T-cell (primary cell): Measurements from ENCODE around the gene FOXC1. TPM values are rescaled to one million over a fixed set of nuclear protein-coding genes. Genes with fewer than 3 reads are reported as not detected.

Experiments used
- ATAC-seq, 4 experiments: fragments of 200-7000 bp in 3 of 4; fragments of 150-1000 bp in 1 of 4; cut with Tn5 transposase; replicated peaks in 1 of 4; 1 replicate in 3 of 4; 2 replicates in 1 of 4; pipeline ENCODE4 v1.10.0; 2021; ENCODE audit warnings: moderate library complexity in 3 of 4, mild to moderate bottlenecking in 2 of 4, moderate number of reproducible peaks in 1 of 4
- CTCF ChIA-PET, 2 donors: fragments of 300-600 bp; sonication (Branson Sonifier 250); formaldehyde crosslinking; loops; one replicate each; lab custom pipeline; 2022; ENCODE audit warnings: antibody characterized with exemption in 2 of 2; lab: Charles Lee
- POLR2A ChIA-PET, 2 donors: fragments of 300-600 bp; sonication (Branson Sonifier 250); formaldehyde crosslinking; loops; one replicate each; lab custom pipeline; 2022; ENCODE audit warnings: antibody characterized with exemption in 2 of 2; lab: Charles Lee
- DNase-seq, 35 experiments: peaks; one replicate each; pipeline versions ENCODE4 v3.0.0 to v3.0.0-alpha.2; 2013 to 2023
- H3K27ac ChIP-seq: one replicate; pipeline ENCODE4 v1.5.1; 2013; ENCODE audit warnings: low read length
- H3K27me3 ChIP-seq, 2 experiments: replicated peaks in 1 of 2; 1 replicate in 1 of 2; 2 replicates in 1 of 2; pipeline versions ENCODE4 v1.6.1 to v1.7.0; 2013; ENCODE audit warnings: low read length in 1 of 2, mixed read lengths in 1 of 2; ENCODE audit not compliant: control insufficient read depth in 2 of 2, insufficient read depth in 2 of 2; ENCODE audit errors: extremely low read depth in 1 of 2
- H3K36me3 ChIP-seq, 2 donors: 1 replicate in 1 of 2; 2 replicates in 1 of 2; pipeline versions ENCODE4 v1.6.1 to v1.7.0; 2013; ENCODE audit warnings: low read length in 1 of 2; ENCODE audit not compliant: control insufficient read depth in 2 of 2, insufficient read depth in 1 of 2; ENCODE audit errors: extremely low read depth in 1 of 2
- H3K4me1 ChIP-seq, 2 experiments: 1 replicate in 1 of 2; 2 replicates in 1 of 2; pipeline versions ENCODE4 v1.6.1 to v1.7.0; 2013; ENCODE audit warnings: low read length in 2 of 2, mixed read lengths in 1 of 2; ENCODE audit not compliant: insufficient read depth in 2 of 2, control insufficient read depth in 1 of 2; ENCODE audit errors: extremely low read depth in 1 of 2
- H3K4me3 ChIP-seq, 2 donors: 1 replicate in 1 of 2; 2 replicates in 1 of 2; pipeline versions ENCODE4 v1.5.1 to v1.7.0; 2013; ENCODE audit warnings: mild to moderate bottlenecking in 2 of 2, low read length in 1 of 2, moderate library complexity in 1 of 2; ENCODE audit not compliant: control insufficient read depth in 1 of 2; ENCODE audit errors: extremely low read depth in 1 of 2
- H3K9me3 ChIP-seq: 2 replicates; pipeline ENCODE4 v1.7.0; 2013
- H3K27ac Mint-ChIP-seq, 2 donors: one replicate each; pipeline ENCODE4 v1.8.0; 2020 to 2021; ENCODE audit warnings: mild to moderate bottlenecking in 2 of 2, mixed read lengths in 2 of 2
- H3K27me3 Mint-ChIP-seq, 2 donors: one replicate each; pipeline ENCODE4 v1.8.0; 2021 to 2022; ENCODE audit warnings: mixed read lengths in 2 of 2
- H3K36me3 Mint-ChIP-seq: one replicate; pipeline ENCODE4 v1.8.0; 2021; ENCODE audit warnings: mixed read lengths
- H3K4me1 Mint-ChIP-seq, 3 donors: one replicate each; pipeline ENCODE4 v1.8.0; 2020 to 2022; ENCODE audit warnings: mixed read lengths in 3 of 3, mild to moderate bottlenecking in 1 of 3
- H3K4me3 Mint-ChIP-seq, 3 donors: one replicate each; pipeline ENCODE4 v1.8.0; 2020 to 2022; ENCODE audit warnings: mild to moderate bottlenecking in 3 of 3, mixed read lengths in 3 of 3, moderate library complexity in 3 of 3
- H3K9me3 Mint-ChIP-seq, 3 donors: one replicate each; pipeline ENCODE4 v1.8.0; 2020 to 2022; ENCODE audit warnings: mixed read lengths in 3 of 3
- WGBS: methylation state at CpG from one replicate; pipeline ENCODE4 v1.1.5; 2013; ENCODE audit warnings: missing lambda C conversion rate; ENCODE audit not compliant: insufficient coverage; 5-methylcytosine and 5-hydroxymethylcytosine counted together
- total RNA-seq, 35 experiments: library from RNA in 6 of 35; stranded (reverse) in 6 of 35; fragments of 120-200 nt in 1 of 35; gene quantifications; one replicate each; pipeline versions ENCODE4 v1.2.1 to v1.2.4 and lab custom pipeline; 2013 to 2026

Gene FOXC1
- total RNA-seq, 5 donors from 2014 or later (not counting 1 experiment from before 2014, with no cell fraction given) = 0.09 to 0.15 (median 0.12) TPM; not detected in 2

DNA sequence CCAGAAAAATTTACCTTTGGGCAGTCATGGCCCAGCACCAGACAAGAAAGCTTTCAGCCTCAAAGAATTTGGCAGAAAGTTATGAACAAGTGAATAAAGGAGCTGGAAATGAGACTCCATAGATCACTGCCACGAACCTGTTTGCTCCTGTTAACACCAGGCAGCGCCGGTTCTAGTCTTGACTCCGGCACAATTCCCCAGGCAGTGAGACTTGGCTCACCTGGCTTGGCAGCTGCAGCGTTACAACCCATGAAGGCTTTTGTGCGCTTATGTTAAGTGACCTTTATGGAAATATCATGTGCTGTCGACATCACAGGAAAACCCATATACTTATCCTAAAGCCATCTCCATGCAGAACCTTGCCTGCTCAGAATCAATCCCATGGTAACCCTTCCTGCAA, 22.2 kb upstream of the FOXC1 start:
- no peak overlapping the region for H3K4me3 Mint-ChIP-seq
- 96% methylated on average over 5 of the region's 7 CpGs for WGBS
- ATAC-seq = no peak
- CTCF ChIA-PET = no interaction called here
- H3K36me3 ChIP-seq = no peaks in the 10 kb centered on the region
- POLR2A ChIA-PET = no interaction called here
- no peaks in the 10 kb centered on the region for H3K9me3 Mint-ChIP-seq
- H3K27ac ChIP-seq = no peak overlapping the region
- no peaks in the 10 kb centered on the region for H3K4me1 ChIP-seq
- no peak overlapping the region for H3K27ac Mint-ChIP-seq
- H3K27me3 Mint-ChIP-seq = peaks cover 4 to 20% of the 10 kb centered on the region in 2 donors
- no peaks in the 10 kb centered on the region for H3K36me3 Mint-ChIP-seq
- DNase-seq = no peak
- H3K9me3 ChIP-seq = no peaks in the 10 kb centered on the region
- no peaks in the 10 kb centered on the region for H3K4me1 Mint-ChIP-seq
- no peak overlapping the region for H3K4me3 ChIP-seq
- peaks cover 0 to 26% of the 10 kb centered on the region in 2 experiments for H3K27me3 ChIP-seq

DNA sequence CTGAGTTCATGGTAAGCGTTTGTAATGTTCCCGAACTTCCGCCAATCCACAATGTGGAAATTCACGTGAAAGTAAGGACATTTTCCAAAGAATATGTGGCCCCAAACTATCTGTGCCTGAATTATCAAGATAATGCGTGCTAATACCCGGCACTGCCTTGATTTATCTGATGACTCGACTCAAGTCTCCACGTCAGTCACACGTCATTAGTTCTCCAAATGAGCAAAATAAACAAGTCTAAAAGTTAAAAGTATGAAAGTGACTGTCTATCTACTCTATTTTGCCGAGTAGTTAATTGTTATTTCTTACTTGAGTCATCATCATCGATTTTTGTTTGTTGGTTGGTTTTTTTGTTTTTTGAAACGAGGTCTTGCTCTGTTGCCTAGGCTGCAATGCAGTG, 21.7 kb upstream of the FOXC1 start:
- ChIA-PET POLR2A (no interaction called here), CTCF (no interaction called here)
- Histone ChIP-seq H3K27ac (no peak overlapping the region), H3K27me3 (peaks cover 0 to 26% of the 10 kb centered on the region in 2 experiments), H3K9me3 (no peaks in the 10 kb centered on the region), H3K36me3 (no peaks in the 10 kb centered on the region), H3K4me3 (no peak overlapping the region), H3K4me1 (no peaks in the 10 kb centered on the region)
- no peaks in the 10 kb centered on the region for H3K36me3 Mint-ChIP-seq
- H3K9me3 Mint-ChIP-seq = no peaks in the 10 kb centered on the region
- DNase-seq = no peak
- ATAC-seq = no peak
- no peaks in the 10 kb centered on the region for H3K4me1 Mint-ChIP-seq
- H3K4me3 Mint-ChIP-seq = no peak overlapping the region
- peaks cover 7 to 20% of the 10 kb centered on the region in 2 donors for H3K27me3 Mint-ChIP-seq
- WGBS = 90% methylated on average over 6 of the region's 12 CpGs
- H3K27ac Mint-ChIP-seq = no peak overlapping the region

DNA sequence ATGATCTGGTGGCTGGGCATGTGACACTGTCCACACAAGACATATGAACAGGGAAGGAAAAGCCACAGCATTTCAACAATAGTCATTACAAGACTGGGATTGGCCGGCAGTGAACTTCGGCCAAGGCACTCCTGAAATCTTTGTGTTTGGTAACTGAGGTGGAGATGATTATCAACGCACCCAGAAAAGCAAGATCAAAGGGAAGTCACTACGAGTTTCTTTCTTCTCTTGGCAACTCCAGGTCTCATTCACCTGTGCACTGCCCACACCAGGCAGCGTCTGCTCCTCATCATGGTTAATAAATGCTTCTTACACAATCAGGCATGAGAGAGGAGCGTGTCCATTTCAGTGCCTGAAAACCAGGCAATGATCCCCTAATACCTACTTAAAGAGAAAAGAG, 20.5 kb upstream of the FOXC1 start:
- no peak for DNase-seq
- H3K27ac Mint-ChIP-seq = no peak overlapping the region
- H3K27ac ChIP-seq = no peak overlapping the region
- peaks cover 14 to 24% of the 10 kb centered on the region in 2 donors for H3K27me3 Mint-ChIP-seq
- H3K4me3 Mint-ChIP-seq = no peak overlapping the region
- WGBS = 52% methylated on average over 3 of the region's 6 CpGs
- no peak for ATAC-seq
- peaks cover 0 to 38% of the 10 kb centered on the region in 2 experiments for H3K27me3 ChIP-seq
- CTCF ChIA-PET = no interaction called here
- no peaks in the 10 kb centered on the region for H3K36me3 Mint-ChIP-seq
- no peaks in the 10 kb centered on the region for H3K9me3 ChIP-seq
- H3K4me1 Mint-ChIP-seq = no peaks in the 10 kb centered on the region
- H3K4me1 ChIP-seq = no peaks in the 10 kb centered on the region
- no peak overlapping the region for H3K4me3 ChIP-seq
- no peaks in the 10 kb centered on the region for H3K36me3 ChIP-seq
- POLR2A ChIA-PET = no interaction called here
- H3K9me3 Mint-ChIP-seq = no peaks in the 10 kb centered on the region

DNA sequence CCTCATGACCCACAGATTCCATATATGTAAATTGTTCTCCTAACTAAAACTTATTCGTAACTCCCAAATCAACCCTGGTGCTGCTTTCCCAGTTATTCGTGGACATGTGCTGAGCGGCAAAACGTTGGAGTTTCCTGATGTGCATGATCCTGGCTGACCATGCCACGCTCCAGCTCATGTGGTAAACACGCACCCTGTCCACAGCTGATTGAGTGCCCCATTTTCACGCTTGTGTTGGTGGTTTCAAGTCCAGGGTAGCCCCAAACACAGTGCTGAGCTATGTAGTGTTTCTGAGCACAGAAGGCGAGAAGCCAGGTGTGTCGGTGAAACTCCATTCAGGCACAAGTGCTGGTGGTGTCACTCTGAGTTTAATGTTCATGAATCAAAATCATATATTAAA, 19.1 kb upstream of the FOXC1 start:
- ChIA-PET POLR2A (no interaction called here), CTCF (interaction anchor here (1.1 to 1.2 kb wide), 2 partner anchors 7 to 1179 kb away, joined by 3 to 5 read pairs; no protein-coding TSS in a partner anchor)

DNA sequence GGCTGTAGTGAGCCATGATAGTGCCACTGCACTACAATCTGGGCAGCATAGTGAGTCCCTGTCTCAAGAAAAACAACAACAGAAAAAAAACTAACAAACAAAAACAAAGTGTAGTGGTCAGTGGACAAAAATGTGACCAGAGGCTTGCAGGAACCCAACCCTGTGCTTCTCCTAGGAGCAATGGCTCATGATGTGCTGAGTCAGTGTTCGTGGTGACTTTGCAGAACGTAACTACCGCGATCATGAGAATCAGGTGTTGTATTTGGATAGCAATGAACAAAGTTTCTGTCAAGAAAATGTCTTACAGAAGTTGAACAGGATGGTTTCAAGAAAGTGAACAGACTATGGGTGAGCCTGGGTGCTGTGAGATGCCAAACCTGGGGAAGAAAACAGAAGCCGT, 18.5 kb upstream of the FOXC1 start:
- Histone ChIP-seq H3K36me3 (no peaks in the 10 kb centered on the region), H3K4me3 (no peak overlapping the region), H3K9me3 (no peaks in the 10 kb centered on the region), H3K27ac (no peak overlapping the region), H3K4me1 (peaks cover 0 to 4% of the 10 kb centered on the region in 2 experiments), H3K27me3 (peaks cover 0 to 53% of the 10 kb centered on the region in 2 experiments)
- DNase-seq = no peak
- Mint-ChIP-seq H3K9me3 (no peaks in the 10 kb centered on the region), H3K36me3 (no peaks in the 10 kb centered on the region), H3K4me1 (peaks cover 3 to 4% (median 4%) of the 10 kb centered on the region in 3 donors), H3K27ac (no peak overlapping the region), H3K4me3 (no peak overlapping the region), H3K27me3 (peaks cover 21 to 27% of the 10 kb centered on the region in 2 donors)
- no peak for ATAC-seq
- WGBS = 76% methylated on average over 5 of the region's 5 CpGs
- CTCF ChIA-PET = interaction anchor here in 1 of 2 donors (1.2 kb wide), 1 partner anchor 1178 kb away, joined by 3 read pairs; no protein-coding TSS in a partner anchor
- POLR2A ChIA-PET = no interaction called here

More for the DNA sequence above, 19.1 kb upstream of the FOXC1 start:
- Mint-ChIP-seq H3K27ac (no peak overlapping the region), H3K4me1 (no peaks in the 10 kb centered on the region), H3K27me3 (peaks cover 16 to 24% of the 10 kb centered on the region in 2 donors), H3K36me3 (no peaks in the 10 kb centered on the region), H3K9me3 (no peaks in the 10 kb centered on the region), H3K4me3 (no peak overlapping the region)
- Histone ChIP-seq H3K27ac (no peak overlapping the region), H3K9me3 (no peaks in the 10 kb centered on the region), H3K4me3 (no peak overlapping the region), H3K4me1 (no peaks in the 10 kb centered on the region), H3K27me3 (peaks cover 0 to 49% of the 10 kb centered on the region in 2 experiments), H3K36me3 (no peaks in the 10 kb centered on the region)
- no peak for ATAC-seq
- no peak for DNase-seq
- WGBS = 80% methylated on average over 7 of the region's 9 CpGs

DNA sequence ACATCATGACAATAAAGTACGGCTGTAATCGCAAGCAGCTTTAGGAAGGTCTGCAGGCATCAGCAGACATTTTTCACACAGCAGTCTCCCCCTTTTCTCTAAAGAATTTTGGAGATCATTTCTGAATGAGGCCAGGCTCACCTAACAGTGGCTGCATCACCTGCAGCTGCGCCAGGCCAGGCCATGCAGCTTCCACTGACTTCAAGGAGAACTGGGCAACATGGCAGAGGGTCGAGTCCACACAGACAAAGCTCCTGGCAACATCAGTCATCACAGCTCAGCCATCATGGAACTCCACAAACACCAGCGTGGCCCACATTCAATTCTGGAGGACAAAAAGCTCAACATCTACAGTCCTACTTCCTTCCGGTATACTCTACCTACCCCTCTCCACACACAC, 17.8 kb upstream of the FOXC1 start:
- POLR2A ChIA-PET = interaction anchor here in 1 of 2 donors (0.6 kb wide), 1 partner anchor 760 kb away, joined by 4 read pairs; no protein-coding TSS in a partner anchor
- Histone ChIP-seq H3K27me3 (peaks cover 0 to 53% of the 10 kb centered on the region in 2 experiments), H3K4me3 (no peak overlapping the region), H3K36me3 (no peaks in the 10 kb centered on the region), H3K9me3 (no peaks in the 10 kb centered on the region), H3K4me1 (peaks cover 0 to 6% of the 10 kb centered on the region in 2 experiments), H3K27ac (no peak overlapping the region)
- Mint-ChIP-seq H3K27me3 (peaks cover 25 to 33% of the 10 kb centered on the region in 2 donors), H3K27ac (no peak overlapping the region), H3K36me3 (no peaks in the 10 kb centered on the region), H3K4me1 (peaks cover 3 to 5% (median 4%) of the 10 kb centered on the region in 3 donors), H3K9me3 (no peaks in the 10 kb centered on the region), H3K4me3 (no peak overlapping the region)
- WGBS = 78% methylated on average over 5 of the region's 6 CpGs
- DNase-seq = no peak
- ATAC-seq = no peak
- CTCF ChIA-PET = interaction anchor here (0.6 to 1.9 kb wide), 8 partner anchors 26 to 1042 kb away, joined by 3 to 10 read pairs (median 3); no protein-coding TSS in a partner anchor
